K562 (cell line): ENCODE measurements around the gene MLKL. TPM values are rescaled to one million over a fixed set of nuclear protein-coding genes. Genes with fewer than 3 reads are reported as not detected.

Experiments used
- ETV6 ChIP-seq, 3 experiments: fragments of 150-350 bp in 1 of 3; sonication (generic) in 1 of 3; formaldehyde crosslinking in 1 of 3; IDR thresholded peaks; 2 replicates each; pipeline versions ENCODE4 v1.6.1 to v1.8.0; 2014 to 2022; ENCODE audit warnings: borderline replicate concordance in 2 of 3, low read depth in 2 of 3, antibody characterized with exemption in 1 of 3, low read length in 1 of 3, mild to moderate bottlenecking in 1 of 3, missing genetic modification reagents in 1 of 3
- FOSL1 ChIP-seq: fragments of 200-800 bp; sonication (Bioruptor generic); conservative IDR thresholded peaks from 2 replicates; pipeline ENCODE4 v1.6.1; 2016; ENCODE audit warnings: missing genetic modification characterization, missing compliant biosample characterization
- KLF16 ChIP-seq: IDR thresholded peaks from 2 replicates; pipeline ENCODE4 v1.6.1; 2016; ENCODE audit warnings: antibody characterized with exemption
- LARP7 ChIP-seq: fragments of 450-650 bp; IDR thresholded peaks from 2 replicates; pipeline ENCODE4 v1.6.1; 2016
- YY1 ChIP-seq, 3 experiments: IDR thresholded peaks; 2 replicates each; pipeline ENCODE4 v1.6.1; 2011; ENCODE audit warnings: low read length in 2 of 3, mild to moderate bottlenecking in 2 of 3, moderate library complexity in 2 of 3, borderline replicate concordance in 1 of 3, control low read depth in 1 of 3, low read depth in 1 of 3; ENCODE audit not compliant: insufficient read depth in 3 of 3, insufficient replicate concordance in 2 of 3, control insufficient read depth in 1 of 3, insufficient read length in 1 of 3; ENCODE audit errors: extremely low read depth in 1 of 3
- ZNF408 ChIP-seq: fragments of 250-450 bp; sonication (Bioruptor Pico); IDR thresholded peaks from 2 replicates; pipeline ENCODE4 v1.4.0; 2020; ENCODE audit warnings: low read depth, mild to moderate bottlenecking, moderate library complexity
- polyA plus RNA-seq, 8 experiments: library from polyadenylated mRNA; depleted of rRNA in 4 of 8; stranded (reverse) in 5 of 8; unstranded in 3 of 8; fragments of >200 nt; fragmentation: Nextera tagmentation in 2 of 8; fragmentation: Illumina TruSeq in 1 of 8; extraction: Ambion mirVana in 2 of 8; extraction: Trizol in 1 of 8; gene quantifications; 2 replicates each; pipeline versions ENCODE4 v1.2.1 to v1.2.3, GENCODE V29; 2011 to 2014; ENCODE audit warnings: inconsistent platforms in 1 of 8, missing spikeins in 1 of 8
- total RNA-seq, 7 experiments: library from RNA; depleted of rRNA in 6 of 7; stranded (reverse); fragments of >200 nt in 6 of 7; fragmentation: Illumina TruSeq in 2 of 7; extraction: Trizol in 2 of 7; gene quantifications; 2 replicates each; pipeline versions ENCODE4 v1.2.1 to v1.2.3, GENCODE V29; 2011 to 2021; ENCODE audit warnings: low replicate concordance in 1 of 7
- TF ChIP-seq, protein P1 (sequence below), 2 experiments: fragments of 450-650 bp; IDR thresholded peaks; 2 replicates each; pipeline ENCODE4 v1.6.1; 2018; ENCODE audit warnings: mild to moderate bottlenecking in 2 of 2, low read depth in 1 of 2; ENCODE audit not compliant: partially characterized antibody in 2 of 2
- TF ChIP-seq, protein P2 (sequence below): fragments of 450-650 bp; formaldehyde crosslinking; IDR thresholded peaks from 2 replicates; pipeline ENCODE4 v1.4.0; 2020; ENCODE audit warnings: mild to moderate bottlenecking

Gene MLKL
- total and polyA plus RNA-seq, 9 of the 15 experiments (the other 6 are each of a cell fraction or from before 2014, with no cell fraction given): 1.6 to 6.1 (median 4.8) TPM

DNA sequence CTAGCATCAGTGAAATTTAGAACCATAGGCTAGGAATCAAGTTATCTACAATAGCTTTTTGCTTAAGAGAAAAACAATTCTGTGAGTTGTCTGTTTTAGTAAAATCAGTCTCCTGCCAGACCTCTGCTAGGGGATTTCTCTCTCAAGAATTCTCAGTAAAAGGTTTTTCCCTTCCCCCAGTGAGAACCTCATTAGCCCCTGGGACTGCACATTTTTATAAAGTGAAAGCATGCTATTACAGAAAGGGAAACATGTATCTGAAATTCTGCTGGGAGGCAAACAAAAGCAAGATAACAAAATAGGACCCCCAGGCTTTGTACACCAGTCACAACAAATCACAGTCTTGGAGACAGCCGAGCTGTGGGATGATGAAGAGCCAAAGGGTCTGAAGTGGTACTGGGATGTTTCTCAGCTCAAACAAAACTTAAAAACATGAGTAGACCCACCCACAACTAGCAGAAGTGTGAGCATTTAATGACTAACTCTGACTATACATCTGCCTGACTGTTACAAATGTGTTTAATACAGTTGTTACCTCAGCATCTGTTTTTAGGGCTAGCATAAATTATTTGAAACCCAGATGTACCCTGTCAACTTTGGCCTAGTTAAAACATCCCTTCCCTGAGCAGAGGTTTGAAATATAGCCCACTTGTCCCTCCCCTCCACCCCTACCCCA, 73.8 kb downstream of the MLKL start (continued):
- TF ChIP-seq, protein P1, sequence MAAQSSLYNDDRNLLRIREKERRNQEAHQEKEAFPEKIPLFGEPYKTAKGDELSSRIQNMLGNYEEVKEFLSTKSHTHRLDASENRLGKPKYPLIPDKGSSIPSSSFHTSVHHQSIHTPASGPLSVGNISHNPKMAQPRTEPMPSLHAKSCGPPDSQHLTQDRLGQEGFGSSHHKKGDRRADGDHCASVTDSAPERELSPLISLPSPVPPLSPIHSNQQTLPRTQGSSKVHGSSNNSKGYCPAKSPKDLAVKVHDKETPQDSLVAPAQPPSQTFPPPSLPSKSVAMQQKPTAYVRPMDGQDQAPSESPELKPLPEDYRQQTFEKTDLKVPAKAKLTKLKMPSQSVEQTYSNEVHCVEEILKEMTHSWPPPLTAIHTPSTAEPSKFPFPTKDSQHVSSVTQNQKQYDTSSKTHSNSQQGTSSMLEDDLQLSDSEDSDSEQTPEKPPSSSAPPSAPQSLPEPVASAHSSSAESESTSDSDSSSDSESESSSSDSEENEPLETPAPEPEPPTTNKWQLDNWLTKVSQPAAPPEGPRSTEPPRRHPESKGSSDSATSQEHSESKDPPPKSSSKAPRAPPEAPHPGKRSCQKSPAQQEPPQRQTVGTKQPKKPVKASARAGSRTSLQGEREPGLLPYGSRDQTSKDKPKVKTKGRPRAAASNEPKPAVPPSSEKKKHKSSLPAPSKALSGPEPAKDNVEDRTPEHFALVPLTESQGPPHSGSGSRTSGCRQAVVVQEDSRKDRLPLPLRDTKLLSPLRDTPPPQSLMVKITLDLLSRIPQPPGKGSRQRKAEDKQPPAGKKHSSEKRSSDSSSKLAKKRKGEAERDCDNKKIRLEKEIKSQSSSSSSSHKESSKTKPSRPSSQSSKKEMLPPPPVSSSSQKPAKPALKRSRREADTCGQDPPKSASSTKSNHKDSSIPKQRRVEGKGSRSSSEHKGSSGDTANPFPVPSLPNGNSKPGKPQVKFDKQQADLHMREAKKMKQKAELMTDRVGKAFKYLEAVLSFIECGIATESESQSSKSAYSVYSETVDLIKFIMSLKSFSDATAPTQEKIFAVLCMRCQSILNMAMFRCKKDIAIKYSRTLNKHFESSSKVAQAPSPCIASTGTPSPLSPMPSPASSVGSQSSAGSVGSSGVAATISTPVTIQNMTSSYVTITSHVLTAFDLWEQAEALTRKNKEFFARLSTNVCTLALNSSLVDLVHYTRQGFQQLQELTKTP (IDR thresholded peaks at IDR 0.05; ENCODE audit: low read depth in 1 of 2, partially characterized antibody in 2 of 2): no peak
- no peak for TF ChIP-seq FOSL1
- TF ChIP-seq, protein P2, sequence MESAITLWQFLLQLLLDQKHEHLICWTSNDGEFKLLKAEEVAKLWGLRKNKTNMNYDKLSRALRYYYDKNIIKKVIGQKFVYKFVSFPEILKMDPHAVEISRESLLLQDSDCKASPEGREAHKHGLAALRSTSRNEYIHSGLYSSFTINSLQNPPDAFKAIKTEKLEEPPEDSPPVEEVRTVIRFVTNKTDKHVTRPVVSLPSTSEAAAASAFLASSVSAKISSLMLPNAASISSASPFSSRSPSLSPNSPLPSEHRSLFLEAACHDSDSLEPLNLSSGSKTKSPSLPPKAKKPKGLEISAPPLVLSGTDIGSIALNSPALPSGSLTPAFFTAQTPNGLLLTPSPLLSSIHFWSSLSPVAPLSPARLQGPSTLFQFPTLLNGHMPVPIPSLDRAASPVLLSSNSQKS (CRISPR knock-in tag): no peak
- no peak for TF ChIP-seq KLF16
- no peak for TF ChIP-seq LARP7
- TF ChIP-seq ZNF408 (CRISPR knock-in tag): no peak
- TF ChIP-seq ETV6 (IDR thresholded peaks at IDR 0.05; ENCODE audit: borderline replicate concordance in 1 of 2, low read depth in 2 of 2, low read length in 1 of 2): no peak
- no peak for TF ChIP-seq ETV6 (CRISPR knock-in tag; IDR thresholded peaks at IDR 0.05; ENCODE audit: borderline replicate concordance)
- no peak for TF ChIP-seq YY1 (IDR thresholded peaks at IDR 0.05; ENCODE audit: borderline replicate concordance in 1 of 3, control insufficient read depth in 1 of 3, extremely low read depth in 1 of 3, insufficient read depth in 3 of 3, insufficient read length in 1 of 3, insufficient replicate concordance in 2 of 3, low read depth in 1 of 3, low read length in 2 of 3)
- TF ChIP-seq, all 486 proteins: peak for 0
